Measurements from ENCODE around the gene FGF1. TPM values are rescaled to one million over a fixed set of nuclear protein-coding genes. Genes with fewer than 3 reads are reported as not detected.

Gene FGF1
- total RNA-seq, 1 experiment from 2014 or later: 3.2 TPM

DNA sequence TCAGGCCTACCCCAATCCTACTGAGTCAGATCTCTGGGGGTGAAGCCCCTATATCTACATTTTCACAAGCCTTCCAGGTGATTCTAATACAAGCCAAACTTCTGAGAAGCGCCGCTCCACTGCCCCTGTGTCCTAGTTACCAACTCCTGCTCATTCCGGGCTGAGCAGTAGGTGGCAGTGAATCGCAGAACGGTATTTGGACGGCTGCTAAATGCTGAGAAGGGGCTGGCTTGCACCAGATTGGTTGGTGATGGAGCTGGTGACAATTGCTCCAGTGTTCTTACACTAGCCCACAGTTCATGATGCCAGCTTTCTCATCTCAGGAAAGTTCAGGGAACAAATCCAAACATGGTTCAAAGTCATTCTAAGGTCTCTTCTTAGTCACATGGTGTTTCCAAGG is 31.1 kb upstream of the FGF1 start:
- Histone ChIP-seq H2BK5ac (ENCODE audit: insufficient read length, low read length) (no peak overlapping the region), H2BK12ac (ENCODE audit: insufficient read length, low read depth, low read length) (no peak overlapping the region), H3K14ac (ENCODE audit: insufficient read depth, low read length) (no peak overlapping the region), H3K9ac (ENCODE audit: extremely low read depth, insufficient read length, low read length) (no peak overlapping the region), H3K18ac (ENCODE audit: insufficient read length, low read depth, low read length) (no peak overlapping the region), H2BK120ac (ENCODE audit: low read depth, low read length, poor library complexity, severe bottlenecking) (no peak overlapping the region), H2AFZ (ENCODE audit: low read length) (no peak overlapping the region), H3K23me2 (ENCODE audit: insufficient read length, low read depth, low read length, poor library complexity, severe bottlenecking) (peaks cover 2% of the 10 kb centered on the region), H3K56ac (ENCODE audit: insufficient read length, low read depth, low read length) (no peak overlapping the region), H2BK15ac (ENCODE audit: low read depth, low read length) (no peak overlapping the region), H4K91ac (ENCODE audit: insufficient read length, low read depth, low read length) (no peak overlapping the region), H4K8ac (replicated peaks; ENCODE audit: insufficient read length, low read depth, low read length) (no peak overlapping the region), H3K9me3 (ENCODE audit: control insufficient read depth, low read depth, low read length) (no peaks in the 10 kb centered on the region), H3K23ac (ENCODE audit: insufficient read length, low read depth, low read length) (no peak overlapping the region), H4K20me1 (ENCODE audit: control insufficient read depth, insufficient read depth, insufficient read length) (no peaks in the 10 kb centered on the region), H3K79me1 (ENCODE audit: insufficient read depth, low read depth, low read length, poor library complexity, severe bottlenecking) (no peaks in the 10 kb centered on the region), H3K27me3 (ENCODE audit: insufficient read depth, low read length) (no peaks in the 10 kb centered on the region), H2BK20ac (ENCODE audit: low read depth, low read length, poor library complexity, severe bottlenecking) (no peak overlapping the region), H3K4me1 (ENCODE audit: insufficient read depth, low read length) (peaks cover 15% of the 10 kb centered on the region; the same call in 1 of the 2 replicates), H3K79me2 (ENCODE audit: insufficient read depth, low read length) (no peaks in the 10 kb centered on the region), H3T11ph (ENCODE audit: low read length) (no peak overlapping the region), H3K4me2 (ENCODE audit: insufficient read depth, insufficient read length, low read length) (no peak overlapping the region), H3K27ac (ENCODE audit: insufficient read length, low read depth, low read length) (no peak overlapping the region), H3K4ac (ENCODE audit: low read depth, low read length) (no peak overlapping the region), H2AK5ac (ENCODE audit: insufficient read length, low read length) (no peak overlapping the region), H4K5ac (ENCODE audit: insufficient read length, low read depth, low read length) (no peak overlapping the region)
- no peaks in the 10 kb centered on the region for H3K27me3 Mint-ChIP-seq (ENCODE audit: low read depth)
- peak; percentile 61; the same call in 2 of the 3 replicates for TF ChIP-seq CTCF (conservative IDR thresholded peaks at IDR 0.05)
- no peak overlapping the region for H3K4me3 Mint-ChIP-seq
- peak overlapping the region in 2 of 3 experiments; percentile 19 to 89; a peak in 3 of 7 replicates for H3K27ac Mint-ChIP-seq
- DNase-seq: peak; percentile 82
- H3K36me3 Mint-ChIP-seq (ENCODE audit: insufficient read depth in 1 of 3, low read depth in 3 of 3): peaks cover 1 to 49% (median 5%) of the 10 kb centered on the region in 3 experiments; a peak in 5 of 7 replicates
- WGBS (ENCODE audit: extremely low coverage, insufficient read length, low lambda C conversion rate): no CpG with 5 or more reads among the region's 6 CpGs
- H3K9me3 Mint-ChIP-seq: peaks cover 0 to 3% of the 10 kb centered on the region in 2 experiments; a peak in 1 of 5 replicates
- H3K4me1 Mint-ChIP-seq: peaks cover 52 to 63% of the 10 kb centered on the region in 2 experiments
